HS-27A (cell line): Measurements from ENCODE around the gene SEC31A.
"Not testable (repeated sequence)": the region's sequence is repeated elsewhere in the genome, so short reads cannot be mapped to it uniquely, and the experiment has no call there.

Source experiments
- DNase-seq: peaks from one replicate; pipeline ENCODE4 v3.0.0-alpha.2; 2012; ENCODE audit warnings: low read depth, missing footprints

SEC31A gene, protein sequence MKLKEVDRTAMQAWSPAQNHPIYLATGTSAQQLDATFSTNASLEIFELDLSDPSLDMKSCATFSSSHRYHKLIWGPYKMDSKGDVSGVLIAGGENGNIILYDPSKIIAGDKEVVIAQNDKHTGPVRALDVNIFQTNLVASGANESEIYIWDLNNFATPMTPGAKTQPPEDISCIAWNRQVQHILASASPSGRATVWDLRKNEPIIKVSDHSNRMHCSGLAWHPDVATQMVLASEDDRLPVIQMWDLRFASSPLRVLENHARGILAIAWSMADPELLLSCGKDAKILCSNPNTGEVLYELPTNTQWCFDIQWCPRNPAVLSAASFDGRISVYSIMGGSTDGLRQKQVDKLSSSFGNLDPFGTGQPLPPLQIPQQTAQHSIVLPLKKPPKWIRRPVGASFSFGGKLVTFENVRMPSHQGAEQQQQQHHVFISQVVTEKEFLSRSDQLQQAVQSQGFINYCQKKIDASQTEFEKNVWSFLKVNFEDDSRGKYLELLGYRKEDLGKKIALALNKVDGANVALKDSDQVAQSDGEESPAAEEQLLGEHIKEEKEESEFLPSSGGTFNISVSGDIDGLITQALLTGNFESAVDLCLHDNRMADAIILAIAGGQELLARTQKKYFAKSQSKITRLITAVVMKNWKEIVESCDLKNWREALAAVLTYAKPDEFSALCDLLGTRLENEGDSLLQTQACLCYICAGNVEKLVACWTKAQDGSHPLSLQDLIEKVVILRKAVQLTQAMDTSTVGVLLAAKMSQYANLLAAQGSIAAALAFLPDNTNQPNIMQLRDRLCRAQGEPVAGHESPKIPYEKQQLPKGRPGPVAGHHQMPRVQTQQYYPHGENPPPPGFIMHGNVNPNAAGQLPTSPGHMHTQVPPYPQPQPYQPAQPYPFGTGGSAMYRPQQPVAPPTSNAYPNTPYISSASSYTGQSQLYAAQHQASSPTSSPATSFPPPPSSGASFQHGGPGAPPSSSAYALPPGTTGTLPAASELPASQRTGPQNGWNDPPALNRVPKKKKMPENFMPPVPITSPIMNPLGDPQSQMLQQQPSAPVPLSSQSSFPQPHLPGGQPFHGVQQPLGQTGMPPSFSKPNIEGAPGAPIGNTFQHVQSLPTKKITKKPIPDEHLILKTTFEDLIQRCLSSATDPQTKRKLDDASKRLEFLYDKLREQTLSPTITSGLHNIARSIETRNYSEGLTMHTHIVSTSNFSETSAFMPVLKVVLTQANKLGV

GRCh38 chr4:82890901-82891706, at the start of gene SEC31A:
SEC31A (minus strand) TSS chr4:82891153; CDS start chr4:82881936, 9,217 bp downstream.
- peak; percentile 79 for DNase-seq

- DNase-seq = no peak
These were observed 48.5 kb upstream of the SEC31A start for GRCh38 chr4:82939414-82939813.

DNA sequence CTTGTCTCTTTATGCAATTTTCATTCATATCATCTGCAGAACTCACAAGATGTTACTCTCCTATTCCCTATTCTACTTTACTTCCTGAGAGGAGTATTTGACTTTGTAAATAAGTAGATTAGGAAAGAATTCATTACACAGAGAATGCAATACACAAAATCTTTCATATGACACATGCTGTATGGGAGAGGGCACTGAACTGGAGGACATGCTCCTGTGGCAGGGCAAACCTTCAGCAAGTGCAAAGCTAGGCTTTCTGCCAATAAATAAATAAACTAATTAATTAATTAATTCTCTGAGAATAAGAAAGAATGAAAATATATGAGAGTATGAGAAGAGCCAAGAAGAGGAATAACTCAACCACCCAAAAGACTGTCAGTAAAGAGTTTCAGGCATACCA, 43.5 kb upstream of the SEC31A start:
- no peak for DNase-seq

GRCh38 chr4:82930848-82931755, 40.1 kb upstream of the SEC31A start:
- DNase-seq = no peak

- DNase-seq = no peak
These were observed 30.8 kb upstream of the SEC31A start for GRCh38 chr4:82921795-82922194.

- no peak for DNase-seq
These were observed 28.4 kb upstream of the SEC31A start for GRCh38 chr4:82919386-82919785.

- DNase-seq = no peak
These were observed 27.1 kb upstream of the SEC31A start for GRCh38 chr4:82918091-82918490.

DNA sequence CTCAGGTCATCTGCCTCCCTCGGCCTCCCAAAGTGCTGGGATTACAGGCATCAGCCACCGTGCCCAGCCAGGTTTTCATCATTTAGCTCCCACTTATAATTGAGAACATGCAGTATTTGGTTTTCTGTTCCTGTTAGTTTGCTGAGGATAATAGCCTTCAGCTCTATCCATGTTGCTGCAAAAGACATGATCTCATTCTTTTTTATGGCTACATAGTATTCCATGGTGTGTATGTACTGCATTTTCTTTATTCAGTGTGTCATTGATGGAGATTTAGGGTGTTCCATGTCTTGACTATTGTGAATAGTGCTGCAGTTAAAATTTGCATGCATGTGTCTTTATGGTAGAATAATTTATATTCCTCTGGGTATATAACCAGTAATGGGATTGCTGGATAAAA, 23.0 kb upstream of the SEC31A start:
- DNase-seq = not testable (repeated sequence)

- DNase-seq = no peak
These were observed 22.4 kb upstream of the SEC31A start for GRCh38 chr4:82913305-82913704.

GRCh38 chr4:82909326-82909725, 18.4 kb upstream of the SEC31A start:
- no peak for DNase-seq

GRCh38 chr4:82906469-82906868, 15.5 kb upstream of the SEC31A start:
- DNase-seq = no peak

GRCh38 chr4:82905205-82905604, 14.3 kb upstream of the SEC31A start:
- DNase-seq = no peak

DNA sequence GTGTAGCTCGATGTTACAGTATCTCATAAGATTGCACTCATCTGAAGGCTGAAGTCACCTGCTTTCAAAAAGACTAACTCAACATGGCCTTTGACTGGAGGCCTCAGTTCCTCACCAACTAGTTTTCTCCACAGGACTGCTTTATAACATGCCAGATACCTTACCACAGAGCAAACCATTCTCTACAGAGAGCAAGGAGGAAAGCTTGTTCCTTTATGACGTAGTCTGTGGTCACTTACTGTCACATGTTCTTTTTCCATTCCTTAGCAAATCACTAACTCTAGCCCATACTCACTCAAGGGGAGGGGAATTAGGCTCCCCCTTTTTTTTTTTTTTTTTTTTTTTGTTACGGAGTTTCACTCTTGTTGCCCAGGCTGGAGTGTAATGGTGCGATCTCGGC, 12.8 kb upstream of the SEC31A start:
- no peak for DNase-seq

DNA sequence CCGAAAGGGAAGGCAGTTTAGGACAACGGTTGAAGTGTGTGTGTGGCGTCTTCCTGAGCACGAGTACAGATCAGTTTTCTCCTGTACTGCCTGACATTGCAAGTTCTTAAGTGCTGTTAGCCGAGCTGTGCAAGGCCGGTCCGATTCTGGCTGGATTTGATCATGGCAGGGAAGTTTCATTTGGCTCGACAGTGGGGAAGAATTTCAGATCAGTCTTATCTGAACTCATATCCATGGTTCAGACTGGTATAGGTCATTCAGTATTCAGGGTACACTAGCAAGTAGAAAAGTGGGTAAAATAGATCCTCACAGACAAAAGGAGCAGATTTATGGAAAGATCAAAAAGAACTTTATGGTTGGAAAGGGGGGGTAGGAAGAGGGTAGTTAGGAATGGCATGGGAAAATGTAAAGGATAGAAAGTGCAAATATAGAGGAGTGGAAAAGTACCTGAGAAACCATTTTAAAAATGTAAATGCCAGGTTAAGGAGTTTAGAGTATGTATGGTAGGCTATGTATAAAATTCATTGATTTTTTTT, 10.3 kb upstream of the SEC31A start:
- DNase-seq = no peak

- DNase-seq = peak; percentile 95
These were observed 9.6 kb upstream of the SEC31A start, which contains the start of gene THAP9 for GRCh38 chr4:82900411-82901182. THAP9 (plus strand) TSS chr4:82900735; CDS start chr4:82900803, 68 bp downstream.

DNA sequence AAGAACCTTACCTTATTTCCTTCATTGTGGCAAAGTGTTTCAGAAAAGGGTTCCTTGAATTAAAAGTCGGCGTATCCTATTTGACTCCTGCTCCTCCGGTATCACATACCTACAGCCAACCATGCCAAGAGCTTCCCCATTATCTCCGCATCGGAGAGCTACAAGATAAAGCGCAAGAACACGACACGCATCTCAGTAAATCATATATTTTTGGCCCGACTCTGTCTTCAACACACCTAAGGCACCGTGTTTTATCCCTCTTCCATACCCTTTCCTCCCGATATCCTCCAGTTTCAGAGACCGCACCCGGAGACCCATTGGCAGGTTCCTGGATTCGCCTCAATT, 9.1 kb upstream of the SEC31A start:
- no peak for DNase-seq

DNA sequence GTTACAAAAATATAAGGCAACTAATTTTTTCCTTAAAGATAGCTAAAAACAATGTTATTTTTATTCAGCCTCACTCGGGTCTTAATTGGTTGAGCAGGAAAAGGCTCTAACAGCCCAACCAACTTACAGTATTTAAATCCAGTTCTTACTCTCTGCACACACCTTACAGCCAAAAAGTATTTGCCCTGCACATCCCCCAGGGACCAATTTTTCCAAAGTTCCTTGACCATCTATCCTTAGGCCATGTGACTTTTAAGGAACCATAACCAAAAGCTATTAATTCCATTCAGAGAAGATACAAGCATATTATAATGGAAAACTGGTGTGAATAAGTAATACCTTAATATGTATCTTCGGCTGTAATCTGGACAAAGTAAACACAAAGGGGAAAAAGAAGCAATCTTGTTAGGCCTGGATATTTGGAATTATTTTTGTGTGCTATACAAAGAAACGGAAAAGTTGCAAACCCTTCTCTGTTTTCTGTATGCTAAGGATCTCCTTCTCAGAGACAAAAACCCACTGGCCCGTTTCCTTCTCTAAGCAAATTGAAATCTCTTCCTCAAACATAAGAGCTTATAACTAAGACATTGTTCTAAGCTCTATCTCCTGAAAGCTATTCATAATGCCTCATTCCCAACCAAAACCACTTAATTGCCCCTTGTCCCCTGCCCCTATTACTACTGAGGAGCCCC, 8.6 kb upstream of the SEC31A start:
- DNase-seq = no peak

GRCh38 chr4:82898322-82899243, 7.6 kb upstream of the SEC31A start:
- DNase-seq = no peak
